HG02852 (cell line): ENCODE results near the gene HHEX.
"Not testable (repeated sequence)": the region's sequence is repeated elsewhere in the genome, so short reads cannot be mapped to it uniquely, and the experiment has no call there.

ENCODE experiments used
- ATAC-seq: cut with Tn5 transposase; IDR thresholded peaks from one replicate; pipeline ENCODE4 v1.9.1; 2021; ENCODE audit warnings: mild to moderate bottlenecking, moderate library complexity; ENCODE audit not compliant: unreplicated experiment

HHEX gene

GRCh38 chr10:92689663-92690210 lies at the start of gene HHEX:
TSS of gene HHEX (plus strand) at chr10:92689955. CDS start at chr10:92689987, 32 bp downstream.
- ATAC-seq, result peak; percentile 53

- no peak for ATAC-seq
These were observed 49.6 kb upstream of the HHEX start for GRCh38 chr10:92640107-92640506.

- no peak for ATAC-seq
These were observed 48.3 kb upstream of the HHEX start for GRCh38 chr10:92641492-92641891.

DNA sequence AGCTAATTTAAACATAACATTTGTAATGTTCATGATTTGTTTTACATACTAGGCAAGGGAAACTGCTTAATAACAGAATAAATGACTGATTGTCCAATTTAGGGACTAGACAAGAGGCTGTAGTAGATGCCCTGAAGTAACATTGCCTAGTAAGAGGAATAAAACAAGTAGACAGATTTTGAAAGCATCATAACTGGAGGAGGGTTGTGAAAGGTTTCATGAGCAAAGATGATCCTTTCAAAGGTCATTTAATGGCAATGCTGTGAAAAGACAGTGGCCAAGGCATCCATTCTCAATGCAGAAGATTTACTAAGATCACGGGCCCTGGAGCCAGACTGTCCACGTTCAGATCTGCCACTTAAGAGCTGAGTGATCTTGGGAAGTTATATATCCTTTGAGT lies 44.8 kb upstream of the HHEX start:
- ATAC-seq, result no peak

DNA sequence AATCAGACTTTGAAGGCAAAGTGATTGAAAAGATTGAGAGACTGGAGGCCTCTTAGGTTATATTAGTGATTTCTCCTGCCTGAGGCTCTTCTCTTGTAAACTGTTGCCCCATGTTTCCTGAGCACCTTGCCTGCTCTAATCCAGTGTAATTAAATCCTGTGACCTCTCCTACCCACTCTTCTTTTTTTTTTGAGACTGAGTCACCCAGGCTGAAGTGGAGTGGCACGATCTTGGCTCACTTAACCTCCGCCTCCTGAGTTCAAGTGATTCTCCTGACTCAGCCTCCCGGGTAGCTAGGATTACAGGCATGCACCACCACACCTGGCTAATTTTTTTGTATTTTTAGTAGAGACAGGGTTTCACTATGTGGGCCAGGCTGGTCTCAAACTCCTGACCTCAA lies 38.9 kb upstream of the HHEX start:
- not testable (repeated sequence) for ATAC-seq

DNA sequence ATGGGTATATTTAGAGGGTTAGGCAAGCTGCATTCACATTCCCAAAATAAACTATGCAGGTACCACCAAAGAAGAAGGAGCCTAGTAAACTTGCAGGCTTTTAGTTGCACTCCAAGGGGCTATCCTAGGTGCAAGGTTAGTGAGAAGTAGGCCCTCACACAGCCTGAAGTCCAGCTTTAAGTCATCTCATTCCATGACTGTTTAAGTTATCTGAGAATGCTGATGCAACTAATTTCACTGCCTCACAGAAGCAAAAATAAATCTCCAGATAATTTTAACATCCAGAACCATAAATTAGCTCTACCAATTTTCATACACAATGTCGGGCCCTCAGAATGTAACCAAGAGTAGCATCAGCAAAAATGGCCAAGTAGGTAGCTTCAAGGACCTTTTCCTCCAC lies 34.3 kb upstream of the HHEX start:
- no peak for ATAC-seq

GRCh38 chr10:92656266-92656961 lies 33.3 kb upstream of the HHEX start:
- ATAC-seq, result no peak

- no peak for ATAC-seq
These were observed 32.7 kb upstream of the HHEX start for GRCh38 chr10:92657024-92657423.

- ATAC-seq, result no peak
These were observed 26.9 kb upstream of the HHEX start for GRCh38 chr10:92662848-92663247.

DNA sequence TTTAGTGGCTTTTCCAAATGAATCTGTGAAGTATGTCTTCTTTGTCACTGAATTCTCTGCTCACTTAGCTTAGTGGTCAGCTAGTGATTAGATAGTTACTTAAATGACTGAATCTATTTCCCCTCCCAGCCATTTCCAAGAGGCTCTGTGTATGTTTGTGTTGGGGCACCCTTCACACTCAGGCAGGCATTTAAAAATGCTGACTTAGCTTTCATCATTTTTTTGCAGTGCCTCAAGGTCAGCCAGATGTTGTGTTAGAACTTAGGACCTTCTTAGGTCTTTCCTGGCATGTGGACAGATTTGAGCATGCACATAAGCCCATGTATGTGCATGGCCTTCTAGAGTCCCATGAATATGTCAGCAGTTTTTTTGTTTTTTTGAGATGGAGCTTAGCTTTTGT lies 25.4 kb upstream of the HHEX start:
- ATAC-seq, result no peak

- ATAC-seq, result no peak
These were observed 22.7 kb upstream of the HHEX start for GRCh38 chr10:92667078-92667477.

DNA sequence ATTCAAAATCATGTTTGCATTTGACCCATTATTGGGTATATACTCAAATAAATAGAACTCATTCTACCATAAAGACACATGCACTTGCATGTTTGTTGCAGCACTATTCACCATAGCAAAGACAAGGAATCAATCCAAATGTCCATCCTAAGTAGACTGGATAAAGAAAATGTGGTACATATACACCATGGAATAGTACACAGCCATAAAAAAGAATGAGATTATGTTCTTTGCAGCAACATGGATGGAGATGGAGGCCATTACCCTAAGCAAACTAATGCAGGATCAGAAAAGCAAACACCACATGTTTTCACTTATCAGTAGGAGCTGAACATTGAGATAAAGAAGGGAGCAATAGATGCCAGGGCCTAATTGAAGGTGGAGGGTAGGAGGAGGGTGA lies 12.0 kb upstream of the HHEX start:
- no peak for ATAC-seq

- no peak for ATAC-seq
These were observed 11.5 kb upstream of the HHEX start for GRCh38 chr10:92678206-92678605.

DNA sequence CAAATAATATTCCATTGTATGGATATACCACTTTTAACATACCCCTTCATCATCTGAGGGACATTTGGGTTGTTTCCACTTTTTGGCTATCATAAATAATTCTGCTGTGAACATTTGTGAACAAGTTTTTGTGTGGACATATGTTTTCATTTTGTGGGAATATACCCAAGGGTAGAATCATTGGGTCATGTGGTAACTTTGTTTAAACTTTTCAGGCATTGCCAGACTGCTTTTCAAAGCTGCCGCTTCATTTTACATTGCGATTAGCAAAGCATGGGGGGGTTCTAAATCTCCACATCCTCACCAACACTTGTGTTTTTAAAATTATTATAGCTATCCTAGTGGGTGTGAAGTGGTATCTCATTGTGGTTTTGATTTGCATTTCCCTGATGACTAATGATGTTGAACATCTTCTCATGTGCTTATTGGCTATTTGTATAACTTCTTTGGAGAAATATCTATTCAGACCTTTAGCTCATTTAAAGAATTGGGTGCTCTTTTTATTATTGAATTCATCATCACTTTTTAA lies 8.4 kb upstream of the HHEX start:
- no peak for ATAC-seq

GRCh38 chr10:92688573-92688926 lies 1.2 kb upstream of the HHEX start:
- ATAC-seq, result no peak

- ATAC-seq, result peak; percentile 21
These were observed 660 bp upstream of the HHEX start for GRCh38 chr10:92688927-92689662.

DNA sequence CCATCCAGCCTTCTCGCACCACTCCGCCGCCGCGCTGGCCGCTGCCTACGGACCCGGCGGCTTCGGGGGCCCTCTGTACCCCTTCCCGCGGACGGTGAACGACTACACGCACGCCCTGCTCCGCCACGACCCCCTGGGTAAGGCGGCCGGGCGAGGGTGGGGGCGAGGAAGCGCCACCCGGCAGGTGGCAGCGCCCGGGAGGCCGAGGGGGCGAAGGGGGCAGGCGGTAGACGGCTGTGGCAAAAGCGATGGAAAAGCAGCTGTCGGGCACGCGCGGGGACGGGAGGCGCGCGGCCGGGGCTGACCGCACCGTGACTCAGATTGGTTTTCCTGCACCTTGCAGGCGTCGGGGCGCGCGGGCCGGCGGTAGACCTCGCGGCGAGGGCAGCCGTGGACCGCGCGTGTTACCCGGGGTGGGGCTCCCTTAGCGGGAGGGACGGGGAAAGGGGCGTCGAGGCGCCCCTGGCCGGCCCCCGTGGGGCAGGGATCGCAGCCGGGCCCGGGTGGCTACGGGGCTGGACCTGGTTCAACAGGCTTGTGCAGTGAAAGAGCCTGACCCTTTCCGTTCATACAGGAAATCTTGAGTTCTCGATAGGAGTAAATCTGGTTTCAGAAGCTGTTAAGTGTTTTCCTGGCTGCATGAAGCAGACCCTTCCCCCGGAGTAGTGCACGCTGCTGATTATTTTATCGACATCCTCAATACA lies 608 bp downstream of the HHEX start:
- peak; percentile 40 for ATAC-seq

GRCh38 chr10:92690915-92691590 lies 1.3 kb downstream of the HHEX start:
- no peak for ATAC-seq

DNA sequence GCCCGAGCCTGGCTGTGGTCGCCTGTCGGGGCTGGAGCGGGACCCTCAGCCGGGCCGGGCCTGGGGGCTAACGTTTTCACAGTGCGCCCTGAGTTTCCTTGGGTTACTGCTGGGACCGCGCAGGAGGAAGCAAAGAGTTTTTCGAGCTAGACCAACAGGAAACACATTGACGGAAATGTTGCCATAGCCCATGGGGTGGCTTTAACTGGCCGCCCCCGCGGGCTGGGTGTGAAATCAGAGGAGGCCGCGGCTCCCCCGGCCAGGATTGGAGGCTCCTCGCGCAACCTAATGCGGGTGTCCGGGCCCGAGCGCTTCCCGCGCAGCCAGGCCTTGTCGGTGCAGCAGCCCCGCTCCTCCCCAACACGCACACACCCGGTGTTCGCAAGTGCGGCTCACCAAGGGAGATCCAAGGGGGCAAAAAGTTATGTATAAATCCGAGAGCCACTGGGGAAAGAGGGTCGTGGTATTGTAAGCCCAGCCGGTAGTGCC lies 1.9 kb downstream of the HHEX start:
- no peak for ATAC-seq

DNA sequence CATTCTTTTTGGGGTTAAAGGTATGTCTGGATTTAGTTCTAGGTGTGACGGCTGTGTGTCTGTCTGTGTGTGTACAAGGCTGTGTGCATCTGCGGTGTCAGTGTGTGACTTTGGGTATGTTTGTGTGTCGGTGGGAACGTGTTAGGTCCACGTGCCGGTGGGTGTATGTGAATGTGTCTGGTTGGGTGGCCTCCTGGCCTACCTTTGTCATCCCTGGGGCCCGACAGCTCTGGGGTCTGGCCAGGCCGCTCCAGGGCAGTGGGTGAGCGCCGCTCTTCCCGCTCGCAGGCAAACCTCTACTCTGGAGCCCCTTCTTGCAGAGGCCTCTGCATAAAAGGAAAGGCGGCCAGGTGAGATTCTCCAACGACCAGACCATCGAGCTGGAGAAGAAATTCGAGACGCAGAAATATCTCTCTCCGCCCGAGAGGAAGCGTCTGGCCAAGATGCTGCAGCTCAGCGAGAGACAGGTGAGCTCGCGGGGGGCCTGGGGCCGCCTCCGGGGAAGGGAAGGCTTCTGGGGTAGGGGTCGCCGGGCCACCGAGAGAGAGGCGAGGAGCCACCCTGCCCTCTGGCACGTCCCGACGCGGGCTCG lies 2.4 kb downstream of the HHEX start:
- ATAC-seq, result no peak
